Spleen (tissue), 7 donors: Measurements from ENCODE around the gene CCAR1.
"Not testable (repeated sequence)": the region's sequence is repeated elsewhere in the genome, so short reads cannot be mapped to it uniquely, and the experiment has no call there.

Experiments used
- POLR2A ChIP-seq, 3 donors: fragments of 450-650 bp; IDR thresholded peaks; one replicate each; pipeline ENCODE4 v1.5.1; 2017; ENCODE audit warnings: antibody characterized with exemption in 3 of 3, mild to moderate bottlenecking in 1 of 3
- POLR2AphosphoS5 ChIP-seq, 3 donors: sonication (generic); formaldehyde crosslinking; IDR thresholded peaks; one replicate each; pipeline ENCODE4 v1.5.1; 2017; ENCODE audit warnings: antibody characterized with exemption in 3 of 3
- TF ChIP-seq, protein P1 (sequence below), 11 experiments: fragments of 200-600 bp in 7 of 11; fragments of 450-650 bp in 4 of 11; sonication (generic) in 4 of 11; IDR thresholded peaks in 8 of 11; conservative IDR thresholded peaks in 3 of 11; 1 replicate in 7 of 11; 2 replicates in 4 of 11; pipeline versions ENCODE4 v1.4.0 to v1.8.0; 2016 to 2021; ENCODE audit warnings: antibody characterized with exemption in 11 of 11, inconsistent platforms in 4 of 11, mild to moderate bottlenecking in 1 of 11
- donor health status: DM: no; HTN: no; CAD: no; lungs with moderate emphysema.
- donor health status: DM: no; HTN: no; CAD: no.
- donor health status: DM: no; HTN: no; CAD: no.

GRCh38 chr10:68767407-68767806 is 46.4 kb downstream of the CCAR1 start:
- TF ChIP-seq, protein P1, sequence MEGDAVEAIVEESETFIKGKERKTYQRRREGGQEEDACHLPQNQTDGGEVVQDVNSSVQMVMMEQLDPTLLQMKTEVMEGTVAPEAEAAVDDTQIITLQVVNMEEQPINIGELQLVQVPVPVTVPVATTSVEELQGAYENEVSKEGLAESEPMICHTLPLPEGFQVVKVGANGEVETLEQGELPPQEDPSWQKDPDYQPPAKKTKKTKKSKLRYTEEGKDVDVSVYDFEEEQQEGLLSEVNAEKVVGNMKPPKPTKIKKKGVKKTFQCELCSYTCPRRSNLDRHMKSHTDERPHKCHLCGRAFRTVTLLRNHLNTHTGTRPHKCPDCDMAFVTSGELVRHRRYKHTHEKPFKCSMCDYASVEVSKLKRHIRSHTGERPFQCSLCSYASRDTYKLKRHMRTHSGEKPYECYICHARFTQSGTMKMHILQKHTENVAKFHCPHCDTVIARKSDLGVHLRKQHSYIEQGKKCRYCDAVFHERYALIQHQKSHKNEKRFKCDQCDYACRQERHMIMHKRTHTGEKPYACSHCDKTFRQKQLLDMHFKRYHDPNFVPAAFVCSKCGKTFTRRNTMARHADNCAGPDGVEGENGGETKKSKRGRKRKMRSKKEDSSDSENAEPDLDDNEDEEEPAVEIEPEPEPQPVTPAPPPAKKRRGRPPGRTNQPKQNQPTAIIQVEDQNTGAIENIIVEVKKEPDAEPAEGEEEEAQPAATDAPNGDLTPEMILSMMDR (IDR thresholded peaks at IDR 0.05 in 8 of 11, conservative IDR thresholded peaks at IDR 0.05 in 3 of 11) = not testable (repeated sequence)
- TF ChIP-seq POLR2AphosphoS5, POLR2A (IDR thresholded peaks at IDR 0.05): not testable (repeated sequence)
